Fibroblast of skin of back (primary cell): ENCODE results near the gene NBPF14. TPM values are rescaled to one million over a fixed set of nuclear protein-coding genes. Genes with fewer than 3 reads are reported as not detected.
"Not testable (repeated sequence)": the region's sequence is repeated elsewhere in the genome, so short reads cannot be mapped to it uniquely, and the experiment has no call there.

Experiments
- DNase-seq: peaks from one replicate; pipeline ENCODE4 v3.0.0-alpha.2; 2013
- polyA plus RNA-seq, 2 experiments: library from polyadenylated mRNA; unstranded; fragments of 120-200 nt; gene quantifications; one replicate each; pipeline ENCODE4 v1.2.1, GENCODE V29; 2013; ENCODE audit not compliant: insufficient read length in 2 of 2

NBPF14 gene, protein sequence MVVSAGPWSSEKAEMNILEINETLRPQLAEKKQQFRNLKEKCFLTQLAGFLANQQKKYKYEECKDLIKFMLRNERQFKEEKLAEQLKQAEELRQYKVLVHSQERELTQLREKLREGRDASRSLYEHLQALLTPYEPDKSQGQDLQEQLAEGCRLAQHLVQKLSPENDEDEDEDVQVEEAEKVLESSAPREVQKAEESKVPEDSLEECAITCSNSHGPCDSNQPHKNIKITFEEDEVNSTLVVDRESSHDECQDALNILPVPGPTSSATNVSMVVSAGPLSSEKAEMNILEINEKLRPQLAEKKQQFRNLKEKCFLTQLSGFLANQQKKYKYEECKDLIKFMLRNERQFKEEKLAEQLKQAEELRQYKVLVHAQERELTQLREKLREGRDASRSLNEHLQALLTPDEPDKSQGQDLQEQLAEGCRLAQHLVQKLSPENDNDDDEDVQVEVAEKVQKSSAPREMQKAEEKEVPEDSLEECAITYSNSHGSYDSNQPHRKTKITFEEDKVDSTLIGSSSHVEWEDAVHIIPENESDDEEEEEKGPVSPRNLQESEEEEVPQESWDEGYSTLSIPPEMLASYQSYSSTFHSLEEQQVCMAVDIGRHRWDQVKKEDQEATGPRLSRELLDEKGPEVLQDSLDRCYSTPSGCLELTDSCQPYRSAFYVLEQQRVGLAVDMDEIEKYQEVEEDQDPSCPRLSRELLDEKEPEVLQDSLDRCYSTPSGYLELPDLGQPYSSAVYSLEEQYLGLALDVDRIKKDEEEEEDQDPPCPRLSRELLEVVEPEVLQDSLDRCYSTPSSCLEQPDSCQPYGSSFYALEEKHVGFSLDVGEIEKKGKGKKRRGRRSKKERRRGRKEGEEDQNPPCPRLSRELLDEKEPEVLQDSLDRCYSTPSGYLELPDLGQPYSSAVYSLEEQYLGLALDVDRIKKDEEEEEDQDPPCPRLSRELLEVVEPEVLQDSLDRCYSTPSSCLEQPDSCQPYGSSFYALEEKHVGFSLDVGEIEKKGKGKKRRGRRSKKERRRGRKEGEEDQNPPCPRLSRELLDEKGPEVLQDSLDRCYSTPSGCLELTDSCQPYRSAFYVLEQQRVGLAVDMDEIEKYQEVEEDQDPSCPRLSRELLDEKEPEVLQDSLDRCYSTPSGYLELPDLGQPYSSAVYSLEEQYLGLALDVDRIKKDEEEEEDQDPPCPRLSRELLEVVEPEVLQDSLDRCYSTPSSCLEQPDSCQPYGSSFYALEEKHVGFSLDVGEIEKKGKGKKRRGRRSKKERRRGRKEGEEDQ (N-terminal part only)
- polyA plus RNA-seq (2013, experiment 1 of 2; ENCODE audit: insufficient read length): 13.5 TPM
- 11.8 TPM for polyA plus RNA-seq (2013, experiment 2 of 2; ENCODE audit: insufficient read length)

- DNase-seq: not testable (repeated sequence)
These were observed at the start of gene NBPF14 for GRCh38 chr1:148595911-148596310. NBPF14 (minus strand) TSS chr1:148596011; CDS start chr1:148595717, 294 bp downstream.

GRCh38 chr1:148625451-148625850 is 29.6 kb upstream of the NBPF14 start:
- DNase-seq: not testable (repeated sequence)

GRCh38 chr1:148618216-148618615 is 22.4 kb upstream of the NBPF14 start:
- not testable (repeated sequence) for DNase-seq

DNA sequence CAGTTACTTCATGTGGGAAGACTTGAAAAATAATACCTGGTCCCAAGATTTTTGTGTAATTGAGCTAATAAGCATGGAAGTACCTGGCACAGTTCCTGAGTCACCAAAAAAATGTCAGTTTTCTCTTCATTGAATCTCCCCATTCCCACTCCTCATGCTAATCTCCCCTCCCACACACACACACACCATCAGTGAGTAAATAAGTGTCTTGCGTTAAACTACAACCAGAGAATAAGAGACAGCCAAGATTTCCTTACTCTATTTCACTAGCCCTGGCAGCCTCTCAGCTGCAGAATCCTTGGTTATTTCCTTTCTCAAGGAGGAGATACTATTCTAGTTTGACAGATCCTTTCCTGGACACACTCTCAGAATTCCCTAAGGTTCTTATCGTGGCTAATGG is 9.5 kb upstream of the NBPF14 start:
- not testable (repeated sequence) for DNase-seq

GRCh38 chr1:148595360-148595759 is 451 bp downstream of the NBPF14 start:
- DNase-seq: not testable (repeated sequence)

DNA sequence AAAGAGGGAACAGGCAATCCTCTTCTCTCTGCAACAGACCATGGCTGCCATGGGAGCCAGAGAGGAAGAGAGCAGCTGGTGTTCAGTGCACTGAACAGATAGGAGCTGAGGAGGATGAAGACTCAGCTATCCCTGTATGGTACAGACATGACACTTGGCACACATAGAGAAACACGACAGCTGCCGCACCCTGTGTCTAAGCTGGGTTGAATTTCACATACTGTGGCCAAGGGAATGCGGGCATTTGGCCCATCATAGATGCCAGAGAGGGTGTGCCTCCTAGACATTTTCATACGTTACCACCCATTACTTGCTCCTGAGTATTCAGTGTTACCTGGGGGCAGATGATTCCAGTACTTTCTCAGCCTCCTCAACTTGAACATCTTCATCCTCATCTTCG is 4.7 kb downstream of the NBPF14 start:
- not testable (repeated sequence) for DNase-seq

GRCh38 chr1:148532158-148532557 is 63.7 kb downstream of the NBPF14 start:
- peak; percentile 0 for DNase-seq

DNA sequence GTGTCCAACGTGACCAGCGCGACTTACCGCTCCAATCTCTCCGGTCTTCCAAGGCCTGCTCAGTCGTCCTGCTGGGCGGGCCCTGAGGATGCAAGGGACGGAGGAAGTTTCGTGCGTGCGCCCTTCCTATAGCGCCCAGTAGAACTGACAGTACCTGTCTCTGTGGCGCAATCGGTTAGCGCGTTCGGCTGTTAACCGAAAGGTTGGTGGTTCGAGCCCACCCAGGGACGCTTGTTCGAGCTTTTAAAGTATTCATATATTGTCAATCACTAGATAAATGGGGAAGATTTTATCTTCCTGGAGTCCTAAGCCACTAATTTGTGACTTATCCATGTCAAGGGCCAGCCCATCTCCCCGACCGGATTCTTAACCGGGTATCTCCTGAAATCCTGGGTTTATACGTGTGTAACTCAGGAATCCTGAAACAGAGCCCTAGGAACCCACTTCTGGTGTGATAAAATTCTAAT is 66.7 kb downstream of the NBPF14 start:
- DNase-seq: peak; percentile 79

DNA sequence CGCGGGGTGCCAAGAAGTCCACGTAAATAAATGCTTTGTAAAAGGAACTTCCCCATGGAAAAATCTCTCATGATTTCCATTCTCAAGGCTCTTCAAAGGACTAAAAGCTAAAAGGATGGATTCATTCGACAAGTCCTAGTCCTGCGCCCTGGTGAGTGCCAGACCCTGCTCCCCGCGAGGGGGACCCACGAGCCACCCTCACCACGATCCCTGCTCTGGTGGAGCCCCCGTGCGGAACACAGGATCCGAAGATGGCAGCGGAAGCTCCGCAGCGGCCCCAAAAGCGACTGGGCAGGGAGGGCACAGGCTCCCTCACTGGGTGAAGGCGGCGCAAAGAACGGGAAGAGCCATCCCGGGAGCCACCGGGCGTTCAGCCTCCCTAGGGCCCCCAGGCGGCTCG is 67.2 kb downstream of the NBPF14 start:
- DNase-seq: not testable (repeated sequence)

GRCh38 chr1:148526587-148526986 is 69.2 kb downstream of the NBPF14 start:
- not testable (repeated sequence) for DNase-seq

- not testable (repeated sequence) for DNase-seq
These were observed 72.3 kb downstream of the NBPF14 start for GRCh38 chr1:148523205-148524144.

GRCh38 chr1:148522561-148523204 is 73.1 kb downstream of the NBPF14 start:
- peak; percentile 98 for DNase-seq

DNA sequence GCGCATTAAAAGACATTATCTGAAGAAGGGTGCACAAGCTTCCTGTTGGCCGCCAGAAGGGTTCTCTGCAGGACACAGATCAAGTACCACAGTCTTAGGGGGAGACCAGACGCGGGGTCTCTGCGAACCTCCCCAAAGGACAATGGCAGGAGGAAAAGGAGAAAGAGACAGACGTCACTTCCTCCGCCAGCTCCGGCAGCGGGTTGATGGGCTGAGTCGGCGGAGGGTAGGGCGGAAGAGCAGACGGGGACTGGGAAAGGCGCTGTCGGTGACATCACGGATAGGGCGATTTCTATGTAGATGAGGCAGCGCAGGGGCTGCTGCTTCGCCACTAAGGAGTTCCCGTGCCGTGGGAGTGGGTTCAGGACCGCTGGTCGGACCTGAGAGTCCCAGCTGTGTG is 73.7 kb downstream of the NBPF14 start:
- DNase-seq: peak; percentile 89

DNA sequence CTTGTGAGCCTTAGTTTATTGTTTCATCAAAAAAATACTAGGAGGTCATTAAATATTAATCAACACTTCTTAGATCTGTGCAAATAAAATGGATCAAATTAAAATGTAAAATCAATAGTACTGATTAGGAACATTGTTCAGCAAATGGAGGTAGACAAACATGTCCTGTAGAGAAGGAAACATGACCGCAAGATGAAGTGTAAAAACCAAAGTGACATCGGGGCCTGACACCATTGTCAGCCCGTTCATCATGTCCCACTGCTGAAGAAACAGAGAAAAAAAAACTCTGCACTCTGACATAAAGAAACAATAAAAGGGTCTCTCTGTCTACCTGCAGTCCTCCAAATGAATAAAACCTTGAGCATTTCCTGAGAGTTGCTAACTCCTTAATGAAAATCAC is 81.5 kb downstream of the NBPF14 start:
- not testable (repeated sequence) for DNase-seq

DNA sequence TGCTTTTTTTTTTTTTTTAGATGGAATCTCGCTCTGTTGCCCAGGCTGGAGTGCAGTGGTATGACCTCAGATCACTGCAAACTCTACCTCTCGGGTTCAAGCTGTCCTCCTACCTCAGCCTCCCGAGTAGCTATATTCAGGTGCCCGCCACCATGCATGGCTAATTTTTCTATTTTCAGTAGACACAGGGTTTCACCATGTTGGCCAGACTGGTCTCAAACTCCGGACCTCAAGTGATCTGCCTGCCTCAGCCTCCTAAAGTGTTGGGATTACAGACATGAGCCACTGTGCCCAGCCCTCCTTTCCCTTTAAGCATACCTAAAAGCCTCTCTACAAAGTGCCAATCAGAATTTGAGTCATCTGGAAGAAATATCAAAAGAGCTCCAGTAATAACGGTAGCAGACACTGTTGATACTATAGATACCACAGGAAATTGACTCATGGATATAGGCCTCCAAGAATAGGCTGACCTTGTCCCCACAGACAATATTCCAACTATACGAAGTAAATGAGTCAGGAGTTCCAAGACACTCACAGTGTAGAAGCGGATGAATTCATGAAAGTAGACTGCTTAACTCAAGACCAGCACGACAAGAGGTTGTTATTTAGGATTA is 83.1 kb downstream of the NBPF14 start:
- DNase-seq: peak; percentile 67

DNA sequence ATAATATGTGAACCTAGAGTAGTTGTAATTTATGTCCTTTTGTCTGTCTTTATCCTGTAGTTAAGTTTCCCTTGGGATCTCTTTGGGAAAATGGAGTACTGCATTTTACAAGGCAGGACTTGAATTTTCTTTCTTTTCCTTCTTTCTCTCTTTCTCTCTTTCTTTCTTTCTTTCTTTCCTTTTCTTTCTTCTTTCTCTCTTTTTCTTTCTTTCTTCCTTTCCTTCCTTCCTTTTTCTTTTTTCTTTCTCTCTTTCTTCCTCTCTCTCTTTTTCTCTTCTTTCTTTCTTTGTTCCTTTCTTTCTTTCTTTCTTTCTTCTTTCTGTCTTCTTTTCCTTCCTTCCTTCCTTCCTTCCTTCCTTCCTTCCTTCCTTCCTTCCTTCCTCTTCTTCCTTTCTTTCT is 101.9 kb downstream of the NBPF14 start:
- DNase-seq: not testable (repeated sequence)

DNA sequence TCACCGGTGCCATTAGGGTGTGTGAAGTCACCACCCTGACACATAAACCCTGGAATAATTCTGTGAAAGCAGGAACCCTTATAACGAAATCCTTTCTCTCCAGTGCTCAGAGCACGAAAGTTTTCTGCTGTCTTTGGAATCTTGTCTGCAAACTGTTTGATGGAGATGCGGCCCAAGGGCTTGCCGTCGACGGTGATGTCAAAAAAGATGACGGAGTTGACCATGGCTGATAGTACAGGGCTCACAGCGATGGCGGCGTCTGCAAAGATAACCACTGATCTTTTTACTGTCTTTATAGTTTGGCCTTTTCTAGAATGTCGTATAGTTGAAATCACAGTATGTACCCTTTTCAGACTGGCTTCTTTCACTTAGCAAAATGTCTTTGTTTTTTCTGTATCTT is 112.8 kb downstream of the NBPF14 start, which contains the start of gene PPIAL4G:
Gene PPIAL4G, minus strand, starts transcription at position 274 of the 400 bp plus-strand sequence. Its CDS starts 50 bp downstream, at position 224.
- DNase-seq: not testable (repeated sequence)
